NK-92 treated with Interleukin-12 subunit alpha and Interleukin-12 subunit beta, amount 100 ng/mL, for 24 hours (cell line): ENCODE results near the gene REM2.

Source experiments
- DNase-seq: peaks from one replicate; lab custom pipeline; 2025; lab: John Stamatoyannopoulos, UW

REM2 gene

DNA sequence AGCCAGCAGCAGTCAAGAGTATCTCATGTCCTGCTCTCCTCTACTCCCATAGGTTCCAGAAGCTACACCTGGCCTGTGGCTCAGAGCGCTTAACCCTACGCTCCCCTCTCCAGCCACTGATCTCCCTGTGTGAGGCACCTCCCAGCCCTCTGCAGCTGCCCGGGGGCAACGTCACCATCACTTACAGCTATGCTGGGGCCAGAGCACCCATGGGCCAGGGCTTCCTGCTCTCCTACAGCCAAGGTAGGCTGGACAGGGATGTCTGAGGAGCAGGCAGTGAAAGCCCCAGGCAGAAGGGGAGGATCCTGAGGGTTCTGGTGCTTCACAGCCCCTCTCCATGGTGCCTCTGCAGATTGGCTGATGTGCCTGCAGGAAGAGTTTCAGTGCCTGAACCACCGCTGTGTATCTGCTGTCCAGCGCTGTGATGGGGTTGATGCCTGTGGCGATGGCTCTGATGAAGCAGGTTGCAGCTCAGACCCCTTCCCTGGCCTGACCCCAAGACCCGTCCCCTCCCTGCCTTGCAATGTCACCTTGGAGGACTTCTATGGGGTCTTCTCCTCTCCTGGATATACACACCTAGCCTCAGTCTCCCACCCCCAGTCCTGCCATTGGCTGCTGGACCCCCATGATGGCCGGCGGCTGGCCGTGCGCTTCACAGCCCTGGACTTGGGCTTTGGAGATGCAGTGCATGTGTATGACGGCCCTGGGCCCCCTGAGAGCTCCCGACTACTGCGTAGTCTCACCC is 7.8 kb upstream of the REM2 start:
- no peak for DNase-seq

DNA sequence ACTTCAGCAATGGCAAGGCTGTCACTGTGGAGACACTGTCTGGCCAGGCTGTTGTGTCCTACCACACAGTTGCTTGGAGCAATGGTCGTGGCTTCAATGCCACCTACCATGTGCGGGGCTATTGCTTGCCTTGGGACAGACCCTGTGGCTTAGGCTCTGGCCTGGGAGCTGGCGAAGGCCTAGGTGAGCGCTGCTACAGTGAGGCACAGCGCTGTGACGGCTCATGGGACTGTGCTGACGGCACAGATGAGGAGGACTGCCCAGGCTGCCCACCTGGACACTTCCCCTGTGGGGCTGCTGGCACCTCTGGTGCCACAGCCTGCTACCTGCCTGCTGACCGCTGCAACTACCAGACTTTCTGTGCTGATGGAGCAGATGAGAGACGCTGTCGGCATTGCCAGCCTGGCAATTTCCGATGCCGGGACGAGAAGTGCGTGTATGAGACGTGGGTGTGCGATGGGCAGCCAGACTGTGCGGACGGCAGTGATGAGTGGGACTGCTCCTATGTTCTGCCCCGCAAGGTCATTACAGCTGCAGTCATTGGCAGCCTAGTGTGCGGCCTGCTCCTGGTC is 7.2 kb upstream of the REM2 start:
- DNase-seq, result no peak

DNA sequence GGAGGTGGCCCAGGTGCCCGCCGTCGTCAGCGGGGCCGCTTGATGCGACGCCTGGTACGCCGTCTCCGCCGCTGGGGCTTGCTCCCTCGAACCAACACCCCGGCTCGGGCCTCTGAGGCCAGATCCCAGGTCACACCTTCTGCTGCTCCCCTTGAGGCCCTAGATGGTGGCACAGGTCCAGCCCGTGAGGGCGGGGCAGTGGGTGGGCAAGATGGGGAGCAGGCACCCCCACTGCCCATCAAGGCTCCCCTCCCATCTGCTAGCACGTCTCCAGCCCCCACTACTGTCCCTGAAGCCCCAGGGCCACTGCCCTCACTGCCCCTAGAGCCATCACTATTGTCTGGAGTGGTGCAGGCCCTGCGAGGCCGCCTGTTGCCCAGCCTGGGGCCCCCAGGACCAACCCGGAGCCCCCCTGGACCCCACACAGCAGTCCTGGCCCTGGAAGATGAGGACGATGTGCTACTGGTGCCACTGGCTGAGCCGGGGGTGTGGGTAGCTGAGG is 6.0 kb upstream of the REM2 start:
- no peak for DNase-seq

DNA sequence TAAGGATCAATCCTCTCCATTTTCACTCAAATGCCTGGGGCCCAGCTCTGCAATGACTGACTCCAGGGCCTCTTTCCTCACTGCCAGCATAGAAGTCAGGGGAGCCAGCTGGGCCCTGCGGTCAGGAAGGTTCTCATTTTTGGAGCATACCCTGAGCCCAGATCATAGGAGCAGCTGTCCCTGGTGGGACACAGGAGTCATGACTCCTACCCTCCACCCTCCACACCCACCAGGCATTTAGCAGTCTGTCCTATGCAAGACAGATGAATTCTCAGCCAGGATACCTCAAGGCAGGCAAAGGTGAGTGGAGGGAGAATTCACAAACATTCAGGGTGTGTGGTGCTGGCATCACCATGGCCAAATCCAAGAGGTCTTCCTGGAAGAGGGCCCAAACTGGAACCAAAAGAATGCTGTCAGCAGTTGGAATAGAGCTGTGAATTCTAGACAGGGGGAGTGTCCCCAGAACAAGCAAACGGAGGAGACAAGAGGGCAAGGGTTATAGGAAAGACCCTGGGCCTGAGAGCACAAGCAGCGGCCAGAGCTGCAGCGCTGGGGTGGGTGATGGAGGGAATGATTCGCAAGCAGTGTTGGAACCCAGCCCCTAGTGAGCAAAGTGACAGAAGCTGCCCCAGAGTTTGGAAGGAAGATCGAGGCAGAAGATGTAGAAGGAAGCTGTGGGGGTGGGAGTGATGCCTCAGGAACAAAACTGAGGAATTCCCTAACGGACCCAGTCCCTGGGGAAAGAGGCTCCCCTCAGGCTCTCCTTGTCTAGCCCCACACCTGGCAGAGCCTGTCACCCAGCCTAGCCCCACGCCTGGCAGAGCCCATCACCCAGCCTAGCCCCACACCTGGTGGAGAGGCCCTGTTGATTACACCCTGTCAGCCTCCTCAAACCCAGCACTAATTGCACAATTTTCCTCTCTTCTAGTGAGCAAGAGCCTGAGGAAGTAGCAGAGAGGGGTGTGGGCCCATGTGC is 4.5 kb upstream of the REM2 start:
- DNase-seq, result no peak

DNA sequence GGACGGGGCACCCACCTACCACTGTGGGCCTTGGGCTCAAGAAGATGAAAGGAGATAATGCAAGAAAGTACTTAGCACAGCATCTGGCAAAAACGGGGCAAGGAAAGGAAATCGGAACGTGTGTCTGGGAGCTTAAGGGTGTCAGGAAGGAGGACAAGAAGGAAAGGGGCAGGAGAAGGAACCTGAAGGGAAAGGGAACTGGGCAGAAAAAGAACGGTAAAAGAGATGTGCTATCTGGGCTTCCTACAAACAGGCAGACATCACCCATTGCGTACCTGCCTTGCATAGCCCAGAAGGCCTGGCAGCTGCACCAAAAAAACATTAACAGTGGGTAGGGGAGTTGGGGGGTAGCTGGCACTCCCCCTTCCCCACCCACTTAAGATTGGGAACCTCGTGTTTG is 958 bp upstream of the REM2 start:
- DNase-seq, result no peak

DNA sequence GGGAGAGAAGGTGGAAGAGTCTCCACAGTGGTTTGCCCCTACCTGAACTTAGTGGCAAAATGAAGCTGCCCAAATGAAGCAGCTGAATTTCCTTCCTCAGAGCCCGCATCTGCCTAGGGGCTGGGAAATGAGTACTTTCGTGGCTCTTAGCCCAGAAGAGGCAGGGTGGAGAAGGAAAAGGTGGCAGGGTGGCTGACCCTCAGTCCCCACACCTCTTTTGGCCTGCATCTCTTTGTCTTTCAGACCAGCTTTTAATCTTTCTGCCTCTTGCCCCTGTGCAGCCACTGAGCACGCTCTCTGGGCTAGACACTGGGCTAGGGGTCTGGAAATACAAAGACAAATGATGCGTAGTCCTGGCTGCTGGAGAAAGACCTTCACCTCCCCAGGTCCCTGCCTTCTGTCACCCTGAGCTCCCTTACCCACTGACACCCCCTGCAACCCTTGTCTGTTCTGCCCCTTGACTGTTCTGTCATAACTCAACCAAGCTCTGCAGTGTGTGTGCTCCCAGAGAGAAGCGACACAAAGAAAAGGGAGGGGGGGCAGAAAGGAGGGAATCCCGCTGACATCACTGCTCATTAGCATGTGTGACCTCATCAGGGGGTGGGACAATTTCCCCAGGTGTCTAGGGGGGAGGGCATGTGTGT is 371 bp upstream of the REM2 start:
- DNase-seq, result no peak

DNA sequence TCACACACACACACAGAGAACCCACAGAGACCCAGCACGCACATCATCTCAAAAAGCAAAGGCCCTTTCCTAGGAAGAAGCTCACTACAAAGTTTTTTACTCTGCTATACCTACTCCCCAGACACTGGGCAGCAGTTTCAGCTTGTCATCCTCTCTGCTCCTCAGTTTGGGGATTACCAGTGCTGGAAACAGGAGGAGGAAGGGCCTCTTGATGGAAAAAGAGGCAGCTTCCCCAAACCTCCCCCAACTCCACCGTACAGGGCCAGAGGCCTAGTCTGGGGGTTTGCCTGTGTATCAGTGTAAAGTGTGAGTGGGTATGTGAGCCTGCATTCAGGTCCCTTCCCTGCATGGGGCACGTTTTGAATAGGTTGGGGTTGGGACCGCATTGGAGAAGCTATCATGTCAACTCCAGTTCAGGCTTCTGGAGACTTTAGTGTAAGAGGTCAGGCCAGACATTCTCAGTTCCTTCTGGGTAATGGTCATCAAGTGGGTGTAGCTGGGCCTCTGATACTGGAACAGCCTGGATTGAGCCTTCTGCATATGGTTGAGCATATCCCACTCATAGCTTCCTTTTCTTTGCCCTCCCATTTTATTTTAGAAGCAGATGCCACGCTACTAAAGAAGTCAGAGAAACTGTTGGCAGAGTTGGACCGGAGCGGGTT is 1.2 kb downstream of the REM2 start:
- DNase-seq, result no peak

DNA sequence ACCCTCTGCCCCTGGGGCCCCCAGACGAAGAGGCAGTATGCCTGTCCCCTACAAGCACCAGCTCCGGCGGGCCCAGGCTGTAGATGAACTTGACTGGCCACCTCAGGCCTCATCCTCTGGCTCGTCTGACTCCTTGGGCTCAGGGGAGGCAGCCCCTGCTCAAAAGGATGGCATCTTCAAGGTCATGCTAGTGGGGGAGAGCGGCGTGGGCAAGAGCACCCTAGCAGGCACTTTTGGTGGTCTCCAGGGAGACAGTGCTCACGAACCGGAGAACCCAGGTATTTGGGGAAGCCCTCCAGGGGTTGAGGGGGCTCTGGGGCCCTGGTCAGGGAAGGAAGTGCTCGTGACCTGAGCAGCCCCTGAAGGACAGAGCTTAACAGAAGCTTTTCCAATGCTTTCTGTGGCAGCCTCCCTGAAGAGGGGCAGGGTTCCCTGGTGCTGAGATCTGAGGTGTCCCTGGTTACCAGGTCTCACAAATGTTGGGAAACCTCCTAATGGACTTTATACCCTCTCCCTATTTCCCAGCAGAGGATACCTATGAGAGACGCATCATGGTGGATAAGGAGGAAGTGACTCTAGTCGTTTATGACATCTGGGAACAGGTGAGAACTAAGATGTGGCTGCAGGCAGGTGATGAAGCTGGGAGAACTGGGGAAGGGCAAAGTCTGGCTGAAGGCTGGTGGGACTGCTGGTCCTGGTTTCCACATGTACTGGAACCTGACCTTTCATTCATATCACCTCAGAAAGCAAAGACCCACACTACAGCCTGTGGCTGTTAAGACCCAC is 1.9 kb downstream of the REM2 start:
- DNase-seq, result no peak

DNA sequence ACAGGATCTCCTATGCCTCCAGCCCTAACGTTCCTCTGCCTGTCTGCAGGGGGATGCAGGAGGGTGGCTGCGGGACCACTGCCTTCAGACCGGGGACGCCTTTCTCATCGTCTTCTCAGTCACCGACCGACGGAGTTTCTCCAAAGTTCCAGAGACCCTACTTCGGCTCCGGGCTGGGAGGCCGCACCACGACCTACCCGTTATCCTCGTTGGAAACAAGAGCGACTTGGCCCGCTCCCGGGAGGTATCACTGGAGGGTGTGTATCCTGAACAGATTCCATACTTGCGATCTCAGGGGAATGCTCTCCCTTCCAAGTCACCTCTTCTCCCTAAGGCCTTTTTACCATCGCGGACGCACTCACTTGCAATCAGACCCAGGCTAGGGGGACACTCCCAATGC is 3.0 kb downstream of the REM2 start:
- DNase-seq, result no peak

DNA sequence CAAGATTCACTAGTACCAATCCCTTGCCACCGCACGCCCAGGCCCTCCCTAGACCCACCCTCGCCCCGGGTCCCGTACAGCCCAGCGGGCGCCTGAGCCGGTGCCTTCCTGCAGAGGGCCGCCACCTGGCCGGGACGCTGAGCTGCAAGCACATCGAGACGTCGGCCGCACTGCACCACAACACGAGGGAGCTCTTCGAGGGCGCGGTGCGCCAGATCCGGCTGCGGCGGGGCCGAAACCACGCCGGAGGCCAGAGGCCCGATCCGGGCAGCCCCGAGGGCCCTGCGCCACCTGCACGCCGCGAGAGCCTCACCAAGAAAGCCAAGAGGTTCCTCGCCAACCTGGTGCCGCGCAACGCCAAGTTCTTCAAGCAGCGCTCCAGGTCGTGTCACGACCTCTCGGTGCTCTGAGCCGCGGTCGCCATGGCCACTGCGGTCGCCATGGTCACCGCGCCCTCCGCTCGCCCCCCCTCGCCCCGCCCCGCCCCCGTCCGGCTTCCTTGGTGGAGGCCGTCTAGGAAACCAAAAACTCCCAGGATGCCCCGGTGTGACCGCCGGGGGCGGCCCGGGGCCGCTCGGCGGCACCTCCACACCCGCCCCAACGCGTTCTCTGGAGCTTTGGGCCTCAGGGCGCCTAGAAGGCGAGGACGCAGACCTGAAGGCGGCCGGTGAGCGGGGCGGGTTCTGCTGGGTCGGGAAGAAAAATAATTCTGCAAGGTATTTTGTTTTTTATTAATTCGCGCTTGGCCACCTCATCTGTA is 3.7 kb downstream of the REM2 start:
- peak; percentile 59 for DNase-seq

DNA sequence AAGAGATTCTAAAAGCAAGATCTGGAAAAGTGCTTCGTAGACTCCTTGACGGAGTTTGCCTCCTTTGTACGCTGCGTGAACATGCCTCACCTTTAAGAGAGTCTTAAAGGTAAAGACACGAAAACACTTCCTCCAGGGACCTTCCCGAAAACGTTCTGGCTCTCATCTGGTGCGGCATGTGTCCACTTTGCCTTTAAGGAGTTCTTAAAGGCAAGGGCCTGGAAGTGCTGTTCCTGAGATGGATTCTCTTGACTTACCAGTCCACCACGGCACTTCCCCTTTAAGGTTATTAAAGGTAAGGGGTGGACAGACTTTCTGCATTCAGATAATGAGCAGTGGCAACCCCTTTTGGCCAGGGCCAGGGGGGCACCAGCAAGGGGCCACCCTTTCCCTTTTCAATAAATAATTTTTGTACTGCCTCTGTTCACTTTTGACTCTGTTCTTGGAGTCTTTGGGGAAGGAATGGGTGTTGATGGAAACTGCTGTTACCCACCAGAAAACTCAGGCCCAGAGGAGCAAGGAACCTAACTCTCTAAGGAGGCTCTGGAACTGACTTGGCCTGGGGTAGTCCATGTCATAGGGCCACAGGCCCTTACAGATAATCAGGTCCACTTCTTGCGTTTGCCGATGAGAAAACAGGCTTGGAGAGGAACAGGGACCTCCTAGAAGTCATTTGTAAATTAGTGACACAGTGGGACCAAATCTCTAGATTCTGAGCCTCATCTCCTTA is 4.4 kb downstream of the REM2 start:
- DNase-seq, result no peak

DNA sequence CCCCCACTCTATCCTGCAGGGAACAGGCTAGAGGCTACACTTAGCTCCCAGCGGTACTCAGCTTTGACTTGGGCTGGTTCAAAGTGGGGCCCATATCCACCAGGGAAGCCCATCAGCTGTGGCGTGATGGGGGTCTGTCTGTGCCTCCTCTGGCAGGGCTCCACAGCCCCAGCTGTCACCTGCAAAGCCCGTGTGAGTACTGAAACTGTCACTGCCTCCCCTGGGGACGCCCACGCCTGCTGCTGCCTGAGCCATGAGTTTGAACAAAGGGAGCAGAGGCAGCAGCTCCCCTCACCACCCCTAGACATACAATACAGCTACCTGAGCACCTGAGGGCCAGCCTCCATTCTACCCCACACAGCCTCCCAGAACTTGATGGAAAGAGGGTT is 5.0 kb downstream of the REM2 start:
- no peak for DNase-seq

DNA sequence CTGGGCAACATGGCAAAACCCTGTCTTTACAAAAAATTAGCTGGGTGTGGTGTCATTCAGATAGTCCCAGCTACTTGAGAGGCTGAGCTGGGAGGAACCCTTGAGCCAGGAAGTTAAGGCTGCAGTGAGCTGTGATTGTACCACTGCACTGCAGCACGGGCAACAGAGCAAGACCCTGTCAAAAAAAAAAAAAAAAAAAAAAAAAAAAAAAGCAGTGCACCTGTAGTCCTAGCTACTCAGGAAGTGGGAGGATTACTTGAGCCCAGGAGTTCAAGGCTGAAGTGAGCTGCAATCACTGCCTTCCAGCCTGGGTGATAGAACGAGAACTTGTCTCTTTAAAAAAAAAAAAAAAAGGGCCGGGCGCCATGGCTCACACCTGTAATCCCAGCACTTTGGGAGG is 5.6 kb downstream of the REM2 start:
- no peak for DNase-seq

DNA sequence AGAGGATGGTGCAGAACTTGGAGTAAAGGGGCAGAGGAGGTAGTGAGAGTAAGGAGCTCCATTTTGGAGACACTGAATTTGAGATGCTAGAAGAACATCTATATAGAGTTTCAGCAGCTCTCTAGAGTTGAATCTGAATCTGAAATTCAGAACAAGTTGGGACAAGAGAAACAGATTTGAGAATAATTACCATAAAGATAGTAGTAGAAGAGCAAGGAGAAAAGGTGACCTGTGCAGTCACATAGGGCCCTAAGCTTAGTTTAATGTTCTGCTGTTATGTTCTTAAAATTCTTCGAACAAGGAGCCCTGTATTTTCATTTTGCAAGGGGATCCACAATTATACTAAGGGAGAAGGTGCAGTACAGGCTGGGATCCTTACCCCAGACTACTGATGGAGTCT is 7.4 kb downstream of the REM2 start:
- DNase-seq, result no peak

DNA sequence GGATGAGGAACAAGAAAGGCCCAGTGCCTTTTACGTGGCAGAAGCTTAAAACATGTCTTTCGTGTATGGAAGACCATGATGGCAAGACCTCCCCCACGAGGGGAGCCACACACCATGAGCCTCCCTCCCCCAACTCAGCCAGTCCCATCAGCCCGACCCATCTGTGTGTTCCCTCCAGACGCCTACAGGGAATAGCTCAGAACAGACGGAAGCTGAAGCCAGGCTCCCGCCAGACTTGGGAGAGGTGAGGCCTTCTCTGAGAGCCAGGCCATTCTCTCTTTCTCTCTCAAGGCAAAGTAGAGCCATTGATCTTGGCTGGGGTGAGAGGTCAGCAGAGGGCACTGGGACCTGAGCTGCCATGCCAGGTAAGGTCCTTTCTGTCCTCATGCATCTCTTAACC is 9.5 kb downstream of the REM2 start:
- DNase-seq, result no peak

DNA sequence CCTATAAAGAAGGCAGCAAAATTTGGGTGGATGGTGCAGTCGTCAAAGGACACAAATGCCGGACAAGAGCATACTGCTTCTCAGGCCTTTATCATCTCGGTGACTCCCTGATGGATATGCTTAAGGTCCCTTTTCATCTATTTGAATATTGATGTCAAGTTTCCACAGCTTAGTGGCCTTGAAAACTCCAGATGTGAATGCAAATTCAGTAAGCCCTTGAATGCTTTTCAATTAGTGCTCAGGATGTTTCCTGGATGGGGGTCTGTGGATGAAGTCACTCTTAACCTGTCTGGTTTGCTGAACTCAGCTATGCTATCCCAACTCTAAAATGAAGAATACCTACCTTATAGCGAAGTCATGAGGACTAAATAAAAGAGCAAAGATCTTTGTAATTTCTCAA is 10.7 kb downstream of the REM2 start:
- no peak for DNase-seq

DNA sequence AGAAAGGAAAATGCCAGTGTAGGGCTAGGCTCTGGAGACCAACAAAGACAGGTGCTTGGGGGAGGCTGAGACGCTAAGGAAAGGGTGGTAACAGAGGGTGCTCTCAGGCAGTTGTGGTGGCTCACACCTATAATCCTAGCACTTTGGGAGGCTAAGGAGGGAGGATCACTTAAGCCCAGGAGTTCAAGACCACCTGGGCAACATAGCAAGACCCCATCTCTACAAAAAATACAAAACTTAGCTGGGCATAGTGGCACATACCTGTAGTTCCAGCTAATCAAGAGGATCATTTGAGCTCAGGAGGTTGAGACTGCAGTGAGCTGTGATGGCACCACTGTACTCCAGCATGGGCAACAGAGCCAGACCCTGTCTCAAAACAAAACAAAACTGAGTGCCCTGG is 12.4 kb downstream of the REM2 start:
- no peak for DNase-seq

DNA sequence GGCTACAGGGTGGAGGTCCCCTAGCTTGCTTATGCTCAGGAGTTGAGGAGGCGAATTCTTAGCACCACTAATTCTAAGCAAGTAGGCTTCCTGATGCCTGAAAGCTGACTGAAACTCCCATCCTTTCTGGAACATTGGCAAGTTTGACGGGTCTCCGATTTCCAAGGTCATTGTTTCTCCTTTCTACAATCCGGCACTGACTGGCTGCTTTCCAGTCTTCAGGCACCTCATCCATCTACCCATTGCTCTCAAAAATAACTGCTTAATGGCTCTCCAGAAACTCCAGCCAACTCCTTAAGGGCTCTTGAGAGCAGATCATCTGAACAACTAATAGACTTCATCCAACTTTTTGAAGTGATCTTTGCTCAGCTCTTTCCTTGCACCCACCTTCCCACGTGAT is 13.3 kb downstream of the REM2 start:
- no peak for DNase-seq

DNA sequence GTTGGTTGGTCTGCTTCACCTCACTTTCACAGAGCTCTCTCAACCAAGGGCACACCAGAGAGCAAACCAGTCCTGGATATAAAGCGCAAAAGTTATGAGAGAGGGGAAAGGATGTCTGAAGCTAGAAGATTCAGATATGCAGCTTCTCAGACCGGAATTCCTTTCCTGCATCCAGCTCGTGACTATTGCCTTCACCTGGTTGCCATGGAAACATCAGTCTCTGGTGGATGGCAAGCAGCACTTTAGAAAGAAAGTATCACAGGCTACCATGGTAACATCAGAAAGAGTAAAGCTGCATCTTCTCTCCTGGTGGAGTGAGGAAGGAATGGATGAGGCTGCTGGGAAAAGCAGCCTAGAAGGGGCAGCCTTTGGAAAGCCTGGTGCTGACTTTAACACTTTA is 13.7 kb downstream of the REM2 start:
- no peak for DNase-seq

DNA sequence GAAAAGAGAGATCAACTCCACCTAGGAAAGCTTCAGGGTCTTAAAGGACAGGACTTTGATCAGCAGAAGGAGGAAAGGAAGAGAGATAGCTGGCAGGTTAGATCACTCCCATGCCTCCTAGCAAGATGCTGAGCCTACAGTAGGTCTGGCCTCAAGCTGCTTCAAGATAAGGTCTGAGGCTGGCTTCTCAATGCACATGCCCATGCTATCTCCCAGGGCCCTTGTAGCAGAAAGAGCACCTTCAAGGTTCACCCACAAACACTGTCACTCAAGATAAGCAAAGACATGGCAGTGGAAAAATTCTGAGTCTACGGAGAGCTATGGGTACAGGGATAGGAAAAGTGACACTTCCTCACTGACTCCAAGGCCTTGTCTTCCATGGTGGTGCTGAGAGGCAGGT is 14.3 kb downstream of the REM2 start:
- no peak for DNase-seq
